ENCODE results near the gene MTM1. TPM values are rescaled to one million over a fixed set of nuclear protein-coding genes. Genes with fewer than 3 reads are reported as not detected.

MTM1 gene
- total RNA-seq, 3 donors from 2014 or later (not counting 1 experiment from before 2014, with no cell fraction given), result 4.8 to 16.6 (median 6.1) TPM

DNA sequence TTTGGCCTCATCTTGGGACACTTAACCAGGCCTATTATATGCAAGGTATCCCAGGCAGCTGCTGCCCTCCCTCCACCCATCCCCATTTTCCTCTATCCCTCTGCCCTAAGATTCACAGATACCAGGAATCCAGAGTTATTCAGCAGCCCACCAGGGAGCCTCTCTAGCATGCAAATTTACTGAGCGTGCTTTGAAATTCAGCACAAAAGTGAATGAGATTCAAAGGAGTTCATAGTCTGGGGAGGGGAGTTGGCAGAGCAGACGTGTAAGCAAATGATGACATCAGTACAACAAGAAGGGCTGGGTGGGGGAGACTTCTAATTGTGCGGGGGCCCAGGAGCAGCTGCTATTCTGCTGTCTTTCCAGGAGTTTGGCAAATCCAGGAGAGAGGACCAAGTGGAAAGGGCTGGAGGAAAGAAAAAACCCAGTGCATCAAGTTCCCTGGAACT is 1.7 kb upstream of the MTM1 start:
- Histone ChIP-seq H3K9me3 (ENCODE audit: control insufficient read depth, insufficient read depth, low read length) (no peaks in the 10 kb centered on the region), H3K27ac (ENCODE audit: low read length) (no peak overlapping the region), H3K36me3 (ENCODE audit: control insufficient read depth, insufficient read depth, low read length) (no peaks in the 10 kb centered on the region), H3K4me1 (ENCODE audit: control insufficient read depth, insufficient read depth, low read length) (peaks cover 25% of the 10 kb centered on the region), H3K27me3 (ENCODE audit: control insufficient read depth, insufficient read depth, low read length) (no peaks in the 10 kb centered on the region), H3K4me3 (ENCODE audit: low read length) (no peak overlapping the region)
- Mint-ChIP-seq H3K27me3 (ENCODE audit: low read depth in 2 of 2) (peaks cover 2 to 19% of the 10 kb centered on the region in 2 donors), H3K27ac (no peak overlapping the region), H3K4me1 (peaks cover 13 to 18% of the 10 kb centered on the region in 2 donors), H3K9me3 (no peaks in the 10 kb centered on the region), H3K4me3 (no peak overlapping the region), H3K36me3 (no peaks in the 10 kb centered on the region)
- DNase-seq (no peak), ATAC-seq (no peak)
- WGBS (ENCODE audit: insufficient coverage), result 98% methylated on average over 3 of the region's 3 CpGs
- intact Hi-C loops (cut with micrococcal nuclease), result no loop called here
- TF ChIP-seq, protein P1, sequence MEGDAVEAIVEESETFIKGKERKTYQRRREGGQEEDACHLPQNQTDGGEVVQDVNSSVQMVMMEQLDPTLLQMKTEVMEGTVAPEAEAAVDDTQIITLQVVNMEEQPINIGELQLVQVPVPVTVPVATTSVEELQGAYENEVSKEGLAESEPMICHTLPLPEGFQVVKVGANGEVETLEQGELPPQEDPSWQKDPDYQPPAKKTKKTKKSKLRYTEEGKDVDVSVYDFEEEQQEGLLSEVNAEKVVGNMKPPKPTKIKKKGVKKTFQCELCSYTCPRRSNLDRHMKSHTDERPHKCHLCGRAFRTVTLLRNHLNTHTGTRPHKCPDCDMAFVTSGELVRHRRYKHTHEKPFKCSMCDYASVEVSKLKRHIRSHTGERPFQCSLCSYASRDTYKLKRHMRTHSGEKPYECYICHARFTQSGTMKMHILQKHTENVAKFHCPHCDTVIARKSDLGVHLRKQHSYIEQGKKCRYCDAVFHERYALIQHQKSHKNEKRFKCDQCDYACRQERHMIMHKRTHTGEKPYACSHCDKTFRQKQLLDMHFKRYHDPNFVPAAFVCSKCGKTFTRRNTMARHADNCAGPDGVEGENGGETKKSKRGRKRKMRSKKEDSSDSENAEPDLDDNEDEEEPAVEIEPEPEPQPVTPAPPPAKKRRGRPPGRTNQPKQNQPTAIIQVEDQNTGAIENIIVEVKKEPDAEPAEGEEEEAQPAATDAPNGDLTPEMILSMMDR (IDR thresholded peaks at IDR 0.05), result no peak

DNA sequence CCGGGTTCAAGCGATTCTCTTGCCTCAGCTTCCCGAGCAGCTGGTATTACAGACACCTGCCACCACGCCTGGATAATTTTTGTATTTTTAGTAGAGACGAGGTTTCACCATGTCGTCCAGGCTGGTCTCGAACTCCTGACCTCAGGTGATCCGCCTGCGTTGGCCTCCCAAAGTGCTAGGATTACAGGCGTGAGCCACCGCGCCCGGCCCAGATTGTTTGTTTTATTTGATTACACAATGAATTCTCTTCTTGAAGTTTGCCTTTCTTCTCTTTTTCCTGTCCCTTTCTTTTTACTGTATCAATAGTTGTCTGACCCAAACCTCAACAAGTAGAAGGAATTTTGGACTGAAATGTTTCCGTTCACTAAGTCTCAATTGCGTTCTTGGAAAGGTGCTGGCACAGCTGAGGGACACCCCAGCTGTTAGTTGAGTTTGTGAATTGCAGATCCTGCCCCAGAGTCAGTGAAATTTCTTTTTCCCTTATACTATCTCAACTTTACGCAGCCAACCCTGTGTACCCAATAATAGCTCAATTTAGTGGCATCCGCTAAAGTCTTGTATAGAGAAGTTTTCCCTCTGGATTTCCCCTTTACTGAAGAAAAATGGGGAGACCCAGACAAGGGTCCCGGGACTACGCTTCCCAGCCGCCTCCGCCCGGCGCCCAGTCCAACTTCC is 639 bp upstream of the MTM1 start:
- 53% methylated on average over 14 of the region's 23 CpGs for WGBS (ENCODE audit: insufficient coverage)
- Histone ChIP-seq H3K36me3 (ENCODE audit: control insufficient read depth, insufficient read depth, low read length) (no peaks in the 10 kb centered on the region), H3K27ac (ENCODE audit: low read length) (no peak overlapping the region), H3K4me1 (ENCODE audit: control insufficient read depth, insufficient read depth, low read length) (peaks cover 32% of the 10 kb centered on the region), H3K27me3 (ENCODE audit: control insufficient read depth, insufficient read depth, low read length) (peaks cover 2% of the 10 kb centered on the region), H3K4me3 (ENCODE audit: low read length) (no peak overlapping the region), H3K9me3 (ENCODE audit: control insufficient read depth, insufficient read depth, low read length) (no peaks in the 10 kb centered on the region)
- Mint-ChIP-seq H3K4me3 (peak overlapping the region; percentile 77), H3K4me1 (peaks cover 13 to 18% of the 10 kb centered on the region in 2 donors), H3K9me3 (no peaks in the 10 kb centered on the region), H3K36me3 (no peaks in the 10 kb centered on the region), H3K27ac (peak overlapping the region in 1 of 2 donors; percentile 40), H3K27me3 (ENCODE audit: low read depth in 2 of 2) (peaks cover 8 to 19% of the 10 kb centered on the region in 2 donors)
- ATAC-seq, result no peak
- DNase-seq, result no peak
- TF ChIP-seq, protein P1 (IDR thresholded peaks at IDR 0.05), result no peak
- intact Hi-C loops (cut with micrococcal nuclease), result no loop called here

DNA sequence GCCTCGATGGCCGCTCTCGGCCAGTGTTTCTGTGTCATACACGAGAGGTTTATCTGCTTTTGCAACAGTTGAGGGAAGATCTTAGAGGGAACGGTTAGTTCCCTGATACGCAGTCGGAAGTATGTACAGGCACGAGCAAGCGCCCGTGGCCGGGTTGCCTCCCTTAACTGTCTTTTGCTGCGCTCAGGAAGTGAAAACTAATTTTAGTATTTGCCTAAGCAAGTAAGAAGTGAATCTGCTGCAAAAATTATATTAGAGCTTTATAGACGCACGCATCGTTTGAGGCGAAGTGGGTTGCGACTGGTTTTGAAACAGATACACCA is 695 bp downstream of the MTM1 start:
- H3K27ac ChIP-seq (ENCODE audit: low read length), result peak overlapping the region; percentile 60
- Mint-ChIP-seq H3K27ac (peak overlapping the region in 1 of 2 donors; percentile 66), H3K27me3 (ENCODE audit: low read depth in 2 of 2) (peaks cover 6 to 33% of the 10 kb centered on the region in 2 donors), H3K36me3 (no peaks in the 10 kb centered on the region), H3K4me1 (peaks cover 22 to 28% of the 10 kb centered on the region in 2 donors), H3K9me3 (no peaks in the 10 kb centered on the region), H3K4me3 (peak overlapping the region; percentile 81)
- 0% methylated on average over 12 of the region's 17 CpGs for WGBS (ENCODE audit: insufficient coverage)
- peaks cover 3% of the 10 kb centered on the region for H3K27me3 ChIP-seq (ENCODE audit: control insufficient read depth, insufficient read depth, low read length)
- intact Hi-C loops (cut with micrococcal nuclease), result no loop called here
- no peaks in the 10 kb centered on the region for H3K36me3 ChIP-seq (ENCODE audit: control insufficient read depth, insufficient read depth, low read length)
- H3K4me1 ChIP-seq (ENCODE audit: control insufficient read depth, insufficient read depth, low read length), result peaks cover 41% of the 10 kb centered on the region
- DNase-seq, result peak in 1 of 2 donors; percentile 67
- ATAC-seq, result peak in 2 of 3 donors; percentile 2 to 34
- TF ChIP-seq, protein P1 (IDR thresholded peaks at IDR 0.05), result no peak
- no peaks in the 10 kb centered on the region for H3K9me3 ChIP-seq (ENCODE audit: control insufficient read depth, insufficient read depth, low read length)
- peak overlapping the region; percentile 62 for H3K4me3 ChIP-seq (ENCODE audit: low read length)

DNA sequence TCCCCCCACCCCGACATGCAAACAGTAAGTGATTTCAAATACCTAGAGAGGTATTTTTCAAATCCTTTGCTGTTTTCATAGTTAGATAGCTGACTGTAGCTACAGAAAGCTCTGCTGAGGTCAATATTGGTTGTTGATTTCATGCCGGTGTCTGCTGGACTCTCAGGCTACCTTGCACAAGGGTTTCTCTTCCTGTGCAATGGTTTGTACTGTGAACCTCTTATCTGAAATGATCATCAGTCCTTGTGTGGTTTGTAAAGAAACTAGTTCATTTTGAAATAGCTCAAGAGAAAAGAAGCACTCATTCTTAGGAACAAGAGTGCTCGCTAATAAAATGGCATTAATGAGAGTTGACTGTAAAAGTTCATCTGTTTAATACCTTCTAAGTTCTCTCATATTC is 2.1 kb downstream of the MTM1 start:
- H3K27me3 Mint-ChIP-seq (ENCODE audit: low read depth in 2 of 2), result peaks cover 6 to 47% of the 10 kb centered on the region in 2 donors
- Histone ChIP-seq H3K4me3 (ENCODE audit: low read length) (no peak overlapping the region), H3K27ac (ENCODE audit: low read length) (no peak overlapping the region), H3K27me3 (ENCODE audit: control insufficient read depth, insufficient read depth, low read length) (peaks cover 3% of the 10 kb centered on the region), H3K9me3 (ENCODE audit: control insufficient read depth, insufficient read depth, low read length) (no peaks in the 10 kb centered on the region), H3K36me3 (ENCODE audit: control insufficient read depth, insufficient read depth, low read length) (no peaks in the 10 kb centered on the region), H3K4me1 (ENCODE audit: control insufficient read depth, insufficient read depth, low read length) (peaks cover 51% of the 10 kb centered on the region)
- peaks cover 36 to 41% of the 10 kb centered on the region in 2 donors for H3K4me1 Mint-ChIP-seq
- no peak for ATAC-seq
- H3K4me3 Mint-ChIP-seq, result peak overlapping the region; percentile 55
- no peaks in the 10 kb centered on the region for H3K9me3 Mint-ChIP-seq
- WGBS (ENCODE audit: insufficient coverage), result 0% methylated on average over 1 of the region's 3 CpGs
- TF ChIP-seq, protein P1 (IDR thresholded peaks at IDR 0.05), result no peak
- intact Hi-C loops (cut with micrococcal nuclease), result no loop called here
- no peaks in the 10 kb centered on the region for H3K36me3 Mint-ChIP-seq
- DNase-seq, result peak in 1 of 2 donors; percentile 42
- no peak overlapping the region for H3K27ac Mint-ChIP-seq
